GM23338 (cell line): ENCODE measurements around the gene SLIT1. TPM values are rescaled to one million over a fixed set of nuclear protein-coding genes. Genes with fewer than 3 reads are reported as not detected.

Source experiments
- CREB1 ChIP-seq: fragments of 250-450 bp; sonication (Bioruptor Pico); IDR thresholded peaks from 2 replicates; pipeline ENCODE4 v1.5.0; 2020; ENCODE audit warnings: low read depth, mild to moderate bottlenecking, moderate library complexity
- EZH2phosphoT487 ChIP-seq: fragments of 200-600 bp; sonication (generic); IDR thresholded peaks from one replicate; pipeline ENCODE4 v1.8.1; 2018; ENCODE audit warnings: antibody characterized with exemption; ENCODE audit not compliant: unreplicated experiment
- JUNB ChIP-seq: IDR thresholded peaks from one replicate; pipeline ENCODE4 v1.6.1; 2016; ENCODE audit warnings: antibody characterized with exemption; ENCODE audit not compliant: unreplicated experiment
- NANOG ChIP-seq: IDR thresholded peaks from 2 replicates; pipeline ENCODE4 v1.6.1; 2016; ENCODE audit warnings: antibody characterized with exemption, borderline replicate concordance
- POLR2AphosphoS5 ChIP-seq: IDR thresholded peaks from 2 replicates; pipeline ENCODE4 v1.6.1; 2016; ENCODE audit warnings: antibody characterized with exemption, low read depth
- STAT1 ChIP-seq: IDR thresholded peaks from one replicate; pipeline ENCODE4 v1.6.1; 2016; ENCODE audit warnings: antibody characterized with exemption; ENCODE audit not compliant: unreplicated experiment
- ZNF114 ChIP-seq: fragments of 250-450 bp; sonication (Bioruptor Pico); IDR thresholded peaks from 2 replicates; pipeline ENCODE4 v1.5.0; 2020; ENCODE audit warnings: mild to moderate bottlenecking, moderate library complexity
- ZNF331 ChIP-seq: fragments of 250-450 bp; sonication (Bioruptor Pico); IDR thresholded peaks from 2 replicates; pipeline ENCODE4 v1.5.0; 2020; ENCODE audit warnings: low read depth, mild to moderate bottlenecking, moderate library complexity
- polyA plus RNA-seq: library from polyadenylated mRNA; unstranded; fragments of >200 nt; fragmentation: Nextera tagmentation; extraction: Ambion mirVana; gene quantifications from 2 replicates; pipeline ENCODE4 v1.2.1, GENCODE V29; 2016
- total RNA-seq: library from RNA; depleted of rRNA; stranded (reverse); fragments of >200 nt; shearing (Covaris generic); gene quantifications from 2 replicates; pipeline ENCODE4 v1.2.3, GENCODE V29; 2014
- TF ChIP-seq, protein P1 (sequence below): fragments of 250-450 bp; sonication (Bioruptor Pico); IDR thresholded peaks from 2 replicates; pipeline ENCODE4 v1.5.0; 2020; ENCODE audit warnings: mild to moderate bottlenecking, moderate library complexity
- TF ChIP-seq, protein P2 (sequence below), 2 experiments: fragments of 200-600 bp in 1 of 2; sonication (generic) in 1 of 2; conservative IDR thresholded peaks; 2 replicates each; pipeline versions ENCODE4 v1.5.1 to v1.6.1; 2016 to 2017; ENCODE audit warnings: antibody characterized with exemption in 2 of 2, low read depth in 2 of 2, mild to moderate bottlenecking in 2 of 2, moderate library complexity in 1 of 2

The SLIT1 gene
- total and polyA plus RNA-seq, 2 experiments from 2014 or later: 0.76 to 1.7 TPM

DNA sequence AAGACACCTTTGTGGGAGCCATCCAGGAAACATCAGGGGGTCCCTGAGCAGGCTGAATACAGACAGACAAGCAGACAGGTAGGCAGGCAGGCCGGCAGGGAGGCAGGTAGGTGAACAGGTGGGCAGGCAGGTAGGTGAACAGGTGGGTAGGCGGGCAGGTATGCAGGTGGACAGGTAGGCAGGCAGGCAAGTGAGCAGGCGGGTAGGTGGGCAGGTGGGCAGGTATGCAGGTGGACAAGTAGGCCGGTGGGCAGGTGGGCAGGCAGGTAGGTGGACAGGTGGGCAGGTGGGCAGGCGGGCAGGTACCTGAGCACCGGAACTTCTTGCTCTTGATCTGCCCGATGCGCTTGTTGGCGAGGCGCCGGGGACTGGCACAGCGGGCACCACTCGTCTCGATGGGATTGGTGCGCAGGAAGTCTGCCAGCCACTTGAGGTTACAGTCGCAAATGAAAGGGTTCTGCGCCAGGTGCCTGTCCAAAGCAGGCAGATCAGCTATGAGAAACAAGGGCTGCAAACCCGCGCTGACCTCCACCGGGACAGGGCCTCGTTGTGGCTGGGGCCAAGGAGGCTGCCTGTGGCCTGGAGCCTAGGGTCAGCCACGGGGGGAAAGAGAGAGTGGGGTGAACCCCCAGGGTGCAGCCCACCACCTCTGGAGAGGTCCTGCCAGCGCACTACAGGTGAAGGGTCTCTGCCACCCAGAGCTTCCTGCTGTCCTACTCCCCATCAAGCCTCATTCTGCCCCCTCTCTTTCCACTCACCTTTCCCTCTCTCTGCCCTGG, 136.9 kb downstream of the SLIT1 start (continued):
- TF ChIP-seq, protein P1, sequence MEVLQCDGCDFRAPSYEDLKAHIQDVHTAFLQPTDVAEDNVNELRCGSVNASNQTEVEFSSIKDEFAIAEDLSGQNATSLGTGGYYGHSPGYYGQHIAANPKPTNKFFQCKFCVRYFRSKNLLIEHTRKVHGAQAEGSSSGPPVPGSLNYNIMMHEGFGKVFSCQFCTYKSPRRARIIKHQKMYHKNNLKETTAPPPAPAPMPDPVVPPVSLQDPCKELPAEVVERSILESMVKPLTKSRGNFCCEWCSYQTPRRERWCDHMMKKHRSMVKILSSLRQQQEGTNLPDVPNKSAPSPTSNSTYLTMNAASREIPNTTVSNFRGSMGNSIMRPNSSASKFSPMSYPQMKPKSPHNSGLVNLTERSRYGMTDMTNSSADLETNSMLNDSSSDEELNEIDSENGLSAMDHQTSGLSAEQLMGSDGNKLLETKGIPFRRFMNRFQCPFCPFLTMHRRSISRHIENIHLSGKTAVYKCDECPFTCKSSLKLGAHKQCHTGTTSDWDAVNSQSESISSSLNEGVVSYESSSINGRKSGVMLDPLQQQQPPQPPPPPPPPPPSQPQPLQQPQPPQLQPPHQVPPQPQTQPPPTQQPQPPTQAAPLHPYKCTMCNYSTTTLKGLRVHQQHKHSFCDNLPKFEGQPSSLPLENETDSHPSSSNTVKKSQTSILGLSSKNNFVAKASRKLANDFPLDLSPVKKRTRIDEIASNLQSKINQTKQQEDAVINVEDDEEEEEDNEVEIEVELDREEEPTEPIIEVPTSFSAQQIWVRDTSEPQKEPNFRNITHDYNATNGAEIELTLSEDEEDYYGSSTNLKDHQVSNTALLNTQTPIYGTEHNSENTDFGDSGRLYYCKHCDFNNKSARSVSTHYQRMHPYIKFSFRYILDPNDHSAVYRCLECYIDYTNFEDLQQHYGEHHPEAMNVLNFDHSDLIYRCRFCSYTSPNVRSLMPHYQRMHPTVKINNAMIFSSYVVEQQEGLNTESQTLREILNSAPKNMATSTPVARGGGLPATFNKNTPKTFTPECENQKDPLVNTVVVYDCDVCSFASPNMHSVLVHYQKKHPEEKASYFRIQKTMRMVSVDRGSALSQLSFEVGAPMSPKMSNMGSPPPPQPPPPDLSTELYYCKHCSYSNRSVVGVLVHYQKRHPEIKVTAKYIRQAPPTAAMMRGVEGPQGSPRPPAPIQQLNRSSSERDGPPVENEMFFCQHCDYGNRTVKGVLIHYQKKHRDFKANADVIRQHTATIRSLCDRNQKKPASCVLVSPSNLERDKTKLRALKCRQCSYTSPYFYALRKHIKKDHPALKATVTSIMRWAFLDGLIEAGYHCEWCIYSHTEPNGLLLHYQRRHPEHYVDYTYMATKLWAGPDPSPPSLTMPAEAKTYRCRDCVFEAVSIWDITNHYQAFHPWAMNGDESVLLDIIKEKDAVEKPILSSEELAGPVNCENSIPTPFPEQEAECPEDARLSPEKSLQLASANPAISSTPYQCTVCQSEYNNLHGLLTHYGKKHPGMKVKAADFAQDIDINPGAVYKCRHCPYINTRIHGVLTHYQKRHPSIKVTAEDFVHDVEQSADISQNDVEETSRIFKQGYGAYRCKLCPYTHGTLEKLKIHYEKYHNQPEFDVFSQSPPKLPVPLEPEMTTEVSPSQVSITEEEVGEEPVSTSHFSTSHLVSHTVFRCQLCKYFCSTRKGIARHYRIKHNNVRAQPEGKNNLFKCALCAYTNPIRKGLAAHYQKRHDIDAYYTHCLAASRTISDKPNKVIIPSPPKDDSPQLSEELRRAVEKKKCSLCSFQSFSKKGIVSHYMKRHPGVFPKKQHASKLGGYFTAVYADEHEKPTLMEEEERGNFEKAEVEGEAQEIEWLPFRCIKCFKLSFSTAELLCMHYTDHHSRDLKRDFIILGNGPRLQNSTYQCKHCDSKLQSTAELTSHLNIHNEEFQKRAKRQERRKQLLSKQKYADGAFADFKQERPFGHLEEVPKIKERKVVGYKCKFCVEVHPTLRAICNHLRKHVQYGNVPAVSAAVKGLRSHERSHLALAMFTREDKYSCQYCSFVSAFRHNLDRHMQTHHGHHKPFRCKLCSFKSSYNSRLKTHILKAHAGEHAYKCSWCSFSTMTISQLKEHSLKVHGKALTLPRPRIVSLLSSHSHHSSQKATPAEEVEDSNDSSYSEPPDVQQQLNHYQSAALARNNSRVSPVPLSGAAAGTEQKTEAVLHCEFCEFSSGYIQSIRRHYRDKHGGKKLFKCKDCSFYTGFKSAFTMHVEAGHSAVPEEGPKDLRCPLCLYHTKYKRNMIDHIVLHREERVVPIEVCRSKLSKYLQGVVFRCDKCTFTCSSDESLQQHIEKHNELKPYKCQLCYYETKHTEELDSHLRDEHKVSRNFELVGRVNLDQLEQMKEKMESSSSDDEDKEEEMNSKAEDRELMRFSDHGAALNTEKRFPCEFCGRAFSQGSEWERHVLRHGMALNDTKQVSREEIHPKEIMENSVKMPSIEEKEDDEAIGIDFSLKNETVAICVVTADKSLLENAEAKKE (CRISPR knock-in tag): no peak
- no peak for TF ChIP-seq STAT1
- TF ChIP-seq NANOG: no peak
- no peak for TF ChIP-seq JUNB
- no peak for TF ChIP-seq ZNF331 (CRISPR knock-in tag)
- TF ChIP-seq, protein P2, sequence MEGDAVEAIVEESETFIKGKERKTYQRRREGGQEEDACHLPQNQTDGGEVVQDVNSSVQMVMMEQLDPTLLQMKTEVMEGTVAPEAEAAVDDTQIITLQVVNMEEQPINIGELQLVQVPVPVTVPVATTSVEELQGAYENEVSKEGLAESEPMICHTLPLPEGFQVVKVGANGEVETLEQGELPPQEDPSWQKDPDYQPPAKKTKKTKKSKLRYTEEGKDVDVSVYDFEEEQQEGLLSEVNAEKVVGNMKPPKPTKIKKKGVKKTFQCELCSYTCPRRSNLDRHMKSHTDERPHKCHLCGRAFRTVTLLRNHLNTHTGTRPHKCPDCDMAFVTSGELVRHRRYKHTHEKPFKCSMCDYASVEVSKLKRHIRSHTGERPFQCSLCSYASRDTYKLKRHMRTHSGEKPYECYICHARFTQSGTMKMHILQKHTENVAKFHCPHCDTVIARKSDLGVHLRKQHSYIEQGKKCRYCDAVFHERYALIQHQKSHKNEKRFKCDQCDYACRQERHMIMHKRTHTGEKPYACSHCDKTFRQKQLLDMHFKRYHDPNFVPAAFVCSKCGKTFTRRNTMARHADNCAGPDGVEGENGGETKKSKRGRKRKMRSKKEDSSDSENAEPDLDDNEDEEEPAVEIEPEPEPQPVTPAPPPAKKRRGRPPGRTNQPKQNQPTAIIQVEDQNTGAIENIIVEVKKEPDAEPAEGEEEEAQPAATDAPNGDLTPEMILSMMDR (conservative IDR thresholded peaks at IDR 0.05; ENCODE audit: low read depth in 2 of 2): no peak
- TF ChIP-seq CREB1 (CRISPR knock-in tag): no peak
- TF ChIP-seq EZH2phosphoT487: no peak
- no peak for TF ChIP-seq POLR2AphosphoS5
- TF ChIP-seq ZNF114 (CRISPR knock-in tag): no peak
